ENCODE results near the gene CLCA2.

DNA sequence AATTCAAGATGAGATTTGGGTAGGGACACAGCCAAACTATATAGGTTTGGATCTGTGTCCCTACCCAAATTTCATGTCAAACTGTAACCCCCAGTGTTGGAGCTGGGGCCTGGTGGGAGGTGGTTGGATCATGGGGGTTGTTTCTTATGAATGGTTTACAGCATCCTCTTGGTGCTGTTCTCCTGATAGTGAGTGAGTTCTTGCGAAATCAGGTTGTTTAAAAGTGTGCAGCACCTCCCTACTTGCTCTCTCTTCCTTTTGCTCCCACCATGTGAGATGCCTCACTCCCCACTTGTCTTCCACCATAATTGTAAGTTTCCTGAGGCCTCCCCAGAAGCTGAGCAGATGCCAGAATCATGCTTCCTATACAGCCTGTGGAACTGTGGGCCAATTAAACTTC, 45.2 kb upstream of the CLCA2 start:
- TF ChIP-seq GATA2 (IDR thresholded peaks at IDR 0.05; ENCODE audit: low read depth, low read length) (no peak), GATA3 (IDR thresholded peaks at IDR 0.05; ENCODE audit: low read depth, low read length) (no peak)
